Fibroblast of villous mesenchyme (primary cell): ENCODE measurements around the gene CLDN15. TPM values are rescaled to one million over a fixed set of nuclear protein-coding genes. Genes with fewer than 3 reads are reported as not detected.
A peak's percentile ranks its signal among the peaks of the same experiment; 100 is the strongest.

ENCODE experiments used
- DNase-seq: peaks from one replicate; pipeline ENCODE4 v3.0.0-alpha.2; 2010; ENCODE audit warnings: low read depth
- H3K4me3 ChIP-seq: 2 replicates; pipeline ENCODE4 v1.5.1; 2011; ENCODE audit warnings: low read depth, mild to moderate bottlenecking, low read length
- total RNA-seq: library from RNA; depleted of rRNA; stranded (reverse); fragments of >200 nt; gene quantifications from 2 replicates; pipeline ENCODE4 v1.2.3, GENCODE V29; 2012
- TF ChIP-seq, protein P1 (sequence below): IDR thresholded peaks from 2 replicates; pipeline ENCODE4 v1.5.1; 2012; ENCODE audit warnings: low read depth, mild to moderate bottlenecking, low read length; ENCODE audit not compliant: insufficient read depth

The CLDN15 gene
- total RNA-seq, 1 donor, result 4.7 TPM

DNA sequence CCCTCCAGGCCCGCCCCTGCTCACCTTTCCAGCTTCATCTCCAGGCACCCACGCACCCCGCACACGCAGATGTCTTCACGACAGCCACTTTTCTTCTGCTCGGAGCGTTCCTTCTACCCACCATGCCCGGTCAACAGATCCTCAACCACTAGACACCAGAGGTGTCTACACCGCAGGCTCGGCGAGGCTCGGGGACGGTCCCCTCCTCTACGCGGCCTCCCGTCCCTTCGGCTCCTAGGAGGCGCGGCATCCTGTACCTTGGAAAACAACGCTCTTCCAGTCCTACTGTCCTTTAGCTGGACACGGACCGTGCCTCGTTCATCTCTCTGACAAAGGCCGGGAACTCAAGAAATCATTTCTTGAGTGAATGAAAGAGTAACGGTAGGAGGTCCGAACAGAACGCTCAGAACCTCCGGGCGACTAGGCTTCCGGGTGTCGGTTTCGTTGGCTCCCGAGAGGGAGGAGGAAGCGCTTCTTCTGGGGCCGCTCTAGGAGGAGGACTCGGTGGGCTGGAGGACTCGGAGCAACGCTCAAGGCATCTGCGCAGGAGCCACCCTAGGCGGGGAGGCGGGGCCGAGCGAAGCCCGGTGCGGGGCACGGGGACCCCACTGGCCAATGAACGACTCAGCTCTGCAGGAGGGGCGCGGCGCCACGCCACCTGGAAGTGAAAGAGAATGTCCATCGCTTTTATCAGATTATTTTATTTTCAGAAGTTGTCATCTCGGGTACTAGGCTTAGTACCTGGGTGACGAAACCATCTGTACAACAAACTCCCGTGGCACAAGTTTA lies 14.5 kb upstream of the CLDN15 start:
- TF ChIP-seq, protein P1, sequence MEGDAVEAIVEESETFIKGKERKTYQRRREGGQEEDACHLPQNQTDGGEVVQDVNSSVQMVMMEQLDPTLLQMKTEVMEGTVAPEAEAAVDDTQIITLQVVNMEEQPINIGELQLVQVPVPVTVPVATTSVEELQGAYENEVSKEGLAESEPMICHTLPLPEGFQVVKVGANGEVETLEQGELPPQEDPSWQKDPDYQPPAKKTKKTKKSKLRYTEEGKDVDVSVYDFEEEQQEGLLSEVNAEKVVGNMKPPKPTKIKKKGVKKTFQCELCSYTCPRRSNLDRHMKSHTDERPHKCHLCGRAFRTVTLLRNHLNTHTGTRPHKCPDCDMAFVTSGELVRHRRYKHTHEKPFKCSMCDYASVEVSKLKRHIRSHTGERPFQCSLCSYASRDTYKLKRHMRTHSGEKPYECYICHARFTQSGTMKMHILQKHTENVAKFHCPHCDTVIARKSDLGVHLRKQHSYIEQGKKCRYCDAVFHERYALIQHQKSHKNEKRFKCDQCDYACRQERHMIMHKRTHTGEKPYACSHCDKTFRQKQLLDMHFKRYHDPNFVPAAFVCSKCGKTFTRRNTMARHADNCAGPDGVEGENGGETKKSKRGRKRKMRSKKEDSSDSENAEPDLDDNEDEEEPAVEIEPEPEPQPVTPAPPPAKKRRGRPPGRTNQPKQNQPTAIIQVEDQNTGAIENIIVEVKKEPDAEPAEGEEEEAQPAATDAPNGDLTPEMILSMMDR, result no peak
- peak overlapping the region; percentile 77 for H3K4me3 ChIP-seq
- DNase-seq, result peak; percentile 99

DNA sequence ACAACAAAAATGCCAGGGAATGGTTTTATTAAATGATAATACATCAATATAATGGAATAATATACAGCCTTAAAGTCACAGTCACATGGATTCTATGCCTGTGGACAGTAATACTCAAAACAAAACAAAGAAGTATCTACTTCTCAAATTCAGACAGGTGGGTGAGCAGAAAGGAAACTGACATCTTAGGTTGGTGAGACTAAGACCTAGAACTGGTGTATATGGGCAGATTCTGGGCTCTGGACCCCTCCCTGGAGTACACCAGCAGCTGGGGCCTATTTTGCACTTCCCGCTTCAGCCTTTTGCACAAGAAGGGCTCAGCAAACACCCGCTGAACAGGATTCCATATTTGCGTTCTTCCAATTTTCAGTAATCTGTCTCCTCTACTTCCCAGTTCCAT lies 12.7 kb upstream of the CLDN15 start:
- DNase-seq, result no peak
- H3K4me3 ChIP-seq, result no peak overlapping the region
- TF ChIP-seq, protein P1, result no peak

DNA sequence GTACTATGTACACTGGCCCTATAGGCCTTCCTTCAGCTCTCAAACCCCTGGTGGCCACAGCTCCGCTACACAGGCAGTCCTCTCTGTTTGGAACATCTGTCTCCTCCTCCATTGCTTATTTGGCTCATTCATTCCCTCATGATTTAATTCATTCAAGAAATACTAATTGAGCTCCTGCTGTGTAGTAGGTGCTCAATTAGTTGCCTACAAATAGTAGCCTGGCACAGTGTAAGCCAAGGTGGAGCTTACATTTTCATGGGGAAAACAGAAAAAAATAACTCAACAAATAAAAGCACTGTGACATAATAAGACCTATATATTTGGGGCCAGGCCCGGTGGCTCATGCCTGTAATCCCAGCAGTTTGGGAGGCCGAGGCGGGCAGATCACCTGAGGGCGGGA lies 10.7 kb upstream of the CLDN15 start:
- H3K4me3 ChIP-seq, result no peak overlapping the region
- TF ChIP-seq, protein P1, result no peak
- DNase-seq, result no peak

DNA sequence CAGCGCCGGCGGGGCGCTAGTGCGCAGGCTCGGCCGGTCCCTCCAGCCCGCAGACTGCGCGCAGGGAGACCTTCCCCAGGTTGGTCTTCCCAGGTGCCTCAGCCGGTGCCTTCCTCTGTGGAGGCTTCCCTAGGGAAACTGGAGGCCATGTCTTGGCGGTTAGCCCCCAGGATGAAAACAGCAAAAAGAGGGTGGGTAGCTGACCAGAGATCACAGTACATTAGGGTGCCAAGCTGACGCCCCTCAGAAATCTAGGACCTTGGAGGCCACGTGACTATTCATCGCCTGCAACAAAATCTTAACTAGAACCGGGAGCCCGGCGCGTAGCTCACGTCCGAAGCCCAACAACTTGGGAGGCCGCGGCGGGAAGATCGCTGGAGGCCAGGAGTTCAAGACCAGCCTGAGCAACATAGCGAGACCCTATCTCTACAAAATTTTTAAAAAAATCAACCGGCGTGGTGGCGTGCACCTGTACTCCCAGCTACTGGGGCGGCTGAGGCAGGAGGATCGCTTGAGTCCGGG lies 7.6 kb upstream of the CLDN15 start:
- DNase-seq, result no peak
- TF ChIP-seq, protein P1, result no peak
- H3K4me3 ChIP-seq, result peak overlapping the region; percentile 98

DNA sequence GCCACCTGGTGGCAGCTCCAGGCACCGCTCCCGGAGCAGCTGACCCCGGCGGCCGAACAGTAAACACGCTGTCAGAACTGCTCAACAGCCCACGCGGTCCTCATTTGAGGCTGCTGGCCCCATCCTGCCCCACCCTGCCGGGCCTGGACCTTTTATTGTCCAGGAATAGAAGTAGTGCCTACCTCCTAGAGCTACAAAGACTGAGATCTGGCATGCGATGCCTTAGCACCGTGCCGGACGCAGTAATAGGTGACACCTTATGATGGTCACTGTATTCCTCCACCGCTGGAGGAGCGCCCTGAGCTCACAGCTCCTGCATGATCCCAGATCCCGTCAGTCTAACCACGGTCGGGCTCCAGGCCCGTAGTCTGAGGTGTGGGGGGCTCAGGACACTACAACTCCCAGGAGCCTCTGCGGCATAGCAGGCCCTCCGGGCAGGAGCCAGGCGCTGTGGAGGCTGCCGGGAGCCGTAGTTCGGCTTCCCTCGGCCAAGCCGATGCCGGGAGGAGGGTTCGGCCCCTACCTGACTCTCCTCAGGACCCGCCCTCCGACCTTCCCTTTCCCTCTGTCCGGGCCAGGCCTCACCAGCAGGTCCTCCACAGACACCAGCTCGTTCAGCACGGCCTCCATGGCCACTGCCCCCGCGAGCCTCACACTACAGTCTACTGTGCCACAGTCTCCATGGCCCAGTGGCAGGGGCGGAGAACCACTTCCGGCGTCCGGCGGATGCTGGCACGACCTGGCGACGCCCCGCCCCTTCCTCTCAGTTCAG lies 7.0 kb upstream of the CLDN15 start, which contains the start of gene FIS1:
TSS of gene FIS1 (minus strand) at position 707 of the 772 bp plus-strand sequence. CDS start at position 630, 77 bp downstream.
- peak; percentile 85 for DNase-seq
- TF ChIP-seq, protein P1, result peak; percentile 84
- peak within 1 kb of the TSS; percentile 98 for H3K4me3 ChIP-seq

DNA sequence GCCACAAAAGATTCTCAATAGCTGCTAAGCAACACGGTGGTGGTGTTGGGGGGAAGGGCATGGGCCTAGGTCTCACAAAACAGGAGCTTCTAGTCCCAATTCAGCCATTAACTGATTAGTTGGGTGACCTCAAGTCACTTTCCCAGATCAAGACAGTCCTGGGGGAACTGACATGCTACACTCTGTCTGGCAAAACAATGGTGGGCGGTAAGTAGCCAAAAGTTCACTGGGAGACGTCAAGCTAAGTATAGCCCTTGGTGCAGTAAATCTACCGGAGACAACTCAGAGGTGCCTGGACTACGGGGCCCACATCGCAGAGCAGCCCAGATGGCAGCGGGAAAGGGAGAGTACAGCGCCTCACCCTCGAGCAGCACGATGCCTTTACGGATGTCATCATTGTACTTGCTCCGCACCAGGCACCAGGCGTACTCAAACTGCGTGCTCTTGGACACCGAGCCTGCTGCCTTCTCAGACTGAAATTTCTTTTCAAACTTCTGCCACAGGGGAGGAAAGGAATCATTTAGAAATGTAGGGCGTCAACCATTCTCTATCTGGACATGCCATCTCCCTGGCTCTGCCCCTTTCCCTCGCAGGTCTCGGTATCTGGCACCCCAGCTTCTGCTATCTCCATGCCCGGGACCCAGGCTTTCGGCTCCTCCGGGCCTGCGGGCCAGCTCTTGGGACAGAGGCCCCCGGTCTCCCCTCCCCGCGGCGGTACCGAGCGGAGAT lies 6.2 kb upstream of the CLDN15 start:
- peak overlapping the region; percentile 98 for H3K4me3 ChIP-seq
- TF ChIP-seq, protein P1, result no peak
- DNase-seq, result peak; percentile 40
